Activated gamma-delta T cell treated with anti-CD3 and anti-CD28 coated beads, Interleukin-2, amount 50 U/mL, for 16 hours (primary cell): ENCODE results near the gene ROBO3.

Experiments
- DNase-seq: peaks from one replicate; pipeline ENCODE4 v3.0.0-alpha.2; 2020; ENCODE audit warnings: low read depth

The ROBO3 gene

GRCh38 chr11:124892146-124892545 lies 26.9 kb downstream of the ROBO3 start:
- no peak for DNase-seq

DNA sequence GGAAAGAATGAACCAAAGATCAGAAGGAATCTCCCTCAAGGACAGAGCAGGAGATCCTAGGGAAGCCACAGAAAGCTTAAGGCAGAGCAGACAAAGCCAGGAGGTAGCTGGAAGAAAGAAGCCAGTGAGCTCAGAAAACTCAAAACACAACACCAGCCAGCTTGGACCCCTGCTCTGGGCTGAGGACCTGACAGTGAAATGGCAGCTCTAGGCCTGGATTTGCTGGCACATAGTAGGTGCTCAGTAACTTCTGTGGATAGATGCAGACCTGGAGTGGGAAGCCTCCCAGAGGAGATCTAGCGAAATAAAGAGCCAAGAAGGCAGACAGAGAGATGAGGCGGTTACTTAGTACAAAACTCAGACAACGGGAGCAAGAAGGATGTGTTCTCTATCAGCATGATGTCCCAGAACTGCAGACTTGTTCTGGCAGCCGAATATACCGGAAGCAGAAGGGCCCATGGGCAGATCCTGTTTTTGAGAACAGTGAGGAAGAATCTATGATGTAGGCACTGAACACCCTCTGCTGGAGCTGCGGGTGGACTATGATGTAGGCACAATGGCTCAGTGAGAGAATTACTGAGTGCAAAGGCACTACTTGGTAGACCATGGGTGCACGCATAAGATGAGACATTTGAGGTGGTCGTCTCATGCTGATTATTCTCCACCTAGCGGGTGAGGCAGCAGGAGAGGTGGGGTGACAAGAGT lies 27.7 kb downstream of the ROBO3 start:
- DNase-seq, result no peak

DNA sequence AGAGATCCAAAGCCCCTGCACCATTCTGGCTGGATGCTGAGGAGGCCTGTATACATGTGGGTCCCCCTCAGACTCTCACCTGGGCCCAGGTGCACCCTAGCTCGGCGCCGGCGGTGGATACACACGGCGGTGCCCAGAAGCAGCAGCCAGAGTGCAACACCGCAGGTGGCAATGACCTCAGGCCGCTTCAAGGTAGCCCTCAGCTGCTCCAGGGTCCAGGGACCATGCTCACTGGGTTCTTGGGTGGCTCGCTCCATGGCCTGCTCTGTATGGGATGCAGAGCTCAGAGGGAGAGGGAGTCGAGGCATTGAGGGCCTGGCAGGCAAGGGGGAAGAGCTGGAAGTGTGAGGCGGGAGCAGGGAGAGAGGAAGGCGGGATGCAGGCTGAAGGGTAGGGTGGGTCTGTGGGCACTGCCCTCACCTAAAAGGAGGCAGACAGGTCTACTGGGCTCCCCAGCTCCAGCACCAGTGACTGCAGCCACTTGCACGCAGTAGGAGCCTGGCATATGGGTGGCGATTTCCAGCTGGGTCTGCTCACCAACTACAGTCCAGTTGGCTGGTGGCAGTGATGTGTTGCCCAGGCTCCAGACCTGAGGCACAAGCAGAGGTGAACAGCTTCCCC lies 28.7 kb downstream of the ROBO3 start:
- DNase-seq, result no peak

GRCh38 chr11:124894606-124895430 lies 29.6 kb downstream of the ROBO3 start:
- DNase-seq, result no peak

DNA sequence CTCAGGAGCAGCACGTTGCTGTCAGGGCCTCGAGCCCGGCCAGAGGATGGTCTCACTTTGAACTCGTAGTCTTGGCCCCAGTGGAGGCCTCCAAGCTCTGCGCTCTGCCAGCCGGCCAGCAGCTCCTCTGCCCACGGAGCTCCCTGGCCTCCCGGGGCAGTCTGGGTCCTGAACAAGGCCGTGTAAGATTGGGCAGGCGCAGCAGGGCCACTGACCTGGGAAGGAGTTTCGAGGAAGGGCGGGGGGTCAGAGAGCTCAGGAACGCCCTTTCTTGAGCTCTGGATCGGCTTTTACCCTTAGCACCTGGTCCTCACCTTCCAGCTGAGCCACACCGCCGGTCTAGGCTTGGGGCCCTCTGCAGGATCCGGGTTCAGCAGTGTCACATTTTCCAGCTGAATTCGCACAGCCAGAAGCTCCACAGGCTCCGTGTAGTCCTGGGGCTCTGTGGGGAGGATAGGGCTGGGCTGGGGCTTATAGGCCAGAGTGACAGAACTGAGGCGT lies 30.3 kb downstream of the ROBO3 start:
- DNase-seq, result no peak

GRCh38 chr11:124896071-124896750 lies 31.0 kb downstream of the ROBO3 start:
- no peak for DNase-seq

- no peak for DNase-seq
These were observed 31.7 kb downstream of the ROBO3 start for GRCh38 chr11:124896821-124897391.

DNA sequence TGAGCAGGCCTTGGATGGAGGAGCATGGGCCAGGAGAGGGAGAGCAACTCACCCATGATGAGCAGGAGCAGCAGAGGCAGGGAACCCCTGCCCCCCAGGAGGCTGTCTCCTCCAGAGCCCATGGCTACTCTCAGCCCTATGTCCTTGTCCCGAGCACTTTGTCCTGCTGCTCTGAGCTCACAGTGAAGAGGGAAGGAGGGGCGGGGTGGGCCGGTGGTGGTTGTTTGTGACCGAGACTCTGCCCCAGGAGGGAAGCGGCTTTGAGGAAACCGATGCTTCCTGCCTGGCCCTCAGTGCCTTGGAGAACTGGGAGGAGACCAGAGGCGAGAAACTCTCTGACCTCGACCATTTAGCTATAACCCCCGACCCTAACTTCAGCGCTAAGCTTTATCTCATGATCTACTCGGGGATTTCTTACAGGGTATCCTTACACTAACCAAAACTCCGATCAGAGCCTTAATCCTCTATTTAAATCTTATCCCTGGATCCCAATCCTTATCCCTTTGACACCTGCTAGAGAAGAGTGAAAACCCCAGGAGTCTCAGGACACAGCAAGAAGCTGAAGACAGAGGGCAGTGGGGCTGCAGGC lies 32.5 kb downstream of the ROBO3 start, which contains the start of gene ROBO4:
TSS of gene ROBO4 (minus strand) at position 192 of the 589 bp plus-strand sequence. CDS start at position 122, 70 bp downstream.
- DNase-seq, result no peak

DNA sequence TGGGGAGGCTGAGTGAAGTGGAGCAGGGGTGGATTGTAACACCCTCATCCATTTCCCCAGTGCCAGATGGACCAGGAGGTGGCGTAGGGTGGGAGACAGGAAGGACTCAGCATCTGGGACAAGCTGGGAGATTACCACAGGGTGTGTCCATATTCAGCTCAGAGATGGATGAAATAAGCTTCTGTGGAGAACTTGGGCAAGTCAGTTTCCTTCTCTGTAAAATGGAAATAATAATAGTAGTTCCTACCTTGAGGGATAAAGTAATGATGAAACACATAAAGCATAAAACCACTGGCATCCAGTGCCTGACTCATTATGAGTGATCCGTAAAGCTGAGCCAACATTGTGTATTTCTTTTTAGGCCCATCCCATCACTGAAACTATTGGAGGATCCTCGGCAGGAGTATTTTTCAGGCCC lies 33.0 kb downstream of the ROBO3 start:
- no peak for DNase-seq

- no peak for DNase-seq
These were observed 33.5 kb downstream of the ROBO3 start for GRCh38 chr11:124898711-124899110.

DNA sequence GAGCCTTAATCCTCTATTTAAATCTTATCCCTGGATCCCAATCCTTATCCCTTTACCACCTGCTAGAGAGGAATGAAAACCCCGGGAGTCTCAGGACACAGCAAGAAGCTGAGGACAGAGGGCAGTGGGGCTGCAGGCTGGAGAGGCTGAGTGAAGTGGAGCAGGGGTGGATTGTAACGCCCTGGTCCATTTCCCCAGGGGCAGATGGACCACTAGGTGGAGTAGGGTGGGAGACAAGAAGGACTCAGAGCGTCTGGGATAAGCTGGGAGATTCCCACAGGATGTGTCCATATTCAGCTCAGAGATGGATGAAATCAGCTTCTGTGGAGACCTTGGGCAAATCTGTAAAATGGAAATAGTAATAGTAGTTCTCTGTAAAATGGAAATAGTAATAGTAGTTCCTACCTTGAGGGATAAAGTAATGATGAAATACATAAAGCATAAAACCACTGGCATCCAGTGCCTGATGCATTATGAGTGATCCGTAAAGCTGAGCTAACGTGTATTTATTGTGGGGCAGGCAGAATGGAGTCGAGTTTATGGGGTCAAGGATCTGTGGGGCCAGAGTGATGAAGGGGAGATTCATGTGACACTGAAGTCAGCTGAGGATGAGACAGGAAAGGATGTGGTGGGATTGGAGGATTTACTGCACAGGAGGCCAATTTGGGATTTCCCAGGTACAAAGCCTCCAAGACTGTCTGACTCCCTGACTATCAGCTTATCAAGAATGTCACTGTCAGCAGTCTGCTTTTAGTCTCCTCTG lies 34.3 kb downstream of the ROBO3 start:
- DNase-seq, result no peak

GRCh38 chr11:124900464-124900863 lies 35.2 kb downstream of the ROBO3 start:
- DNase-seq, result no peak

GRCh38 chr11:124902616-124903015 lies 37.4 kb downstream of the ROBO3 start:
- no peak for DNase-seq

DNA sequence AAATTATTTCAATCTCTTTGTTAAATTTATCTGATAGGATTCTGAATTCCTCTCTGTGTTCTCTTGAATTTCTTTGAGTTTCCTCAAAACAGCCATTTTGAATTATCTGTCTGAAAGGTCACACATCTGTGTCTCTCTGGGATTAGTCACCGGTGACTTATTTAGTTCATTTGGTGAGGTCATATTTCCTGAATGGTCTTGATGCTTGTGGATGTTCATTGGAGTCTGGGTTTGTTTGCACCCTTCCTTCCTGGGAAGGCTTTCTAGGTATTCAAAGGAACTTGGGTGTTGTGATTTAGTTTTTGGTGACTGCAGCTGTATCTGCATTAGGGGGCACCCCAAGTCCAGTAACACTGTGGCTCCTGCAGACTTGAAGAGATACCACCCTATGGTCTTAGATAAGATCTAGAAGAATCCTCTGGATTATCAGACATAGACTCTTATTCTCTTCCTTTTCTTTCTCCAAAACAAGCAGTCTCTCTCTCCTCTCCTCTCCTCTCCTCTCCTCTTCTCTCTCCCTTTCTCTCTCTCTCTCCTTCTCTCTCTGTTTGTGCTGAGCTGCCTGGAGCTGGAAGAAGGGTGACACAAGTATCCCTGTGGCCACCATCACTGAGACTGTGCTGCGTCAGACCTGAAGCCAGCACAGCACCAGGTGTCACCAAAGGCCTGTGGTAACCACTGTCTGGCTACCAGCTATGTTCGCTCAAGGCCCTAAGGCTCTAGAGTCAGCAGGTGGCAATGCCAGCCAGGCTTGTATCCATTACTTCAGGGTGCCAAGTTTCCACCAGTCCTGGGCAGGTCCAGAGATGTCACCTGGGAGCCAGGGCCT lies 50.5 kb downstream of the ROBO3 start:
- DNase-seq, result no peak

DNA sequence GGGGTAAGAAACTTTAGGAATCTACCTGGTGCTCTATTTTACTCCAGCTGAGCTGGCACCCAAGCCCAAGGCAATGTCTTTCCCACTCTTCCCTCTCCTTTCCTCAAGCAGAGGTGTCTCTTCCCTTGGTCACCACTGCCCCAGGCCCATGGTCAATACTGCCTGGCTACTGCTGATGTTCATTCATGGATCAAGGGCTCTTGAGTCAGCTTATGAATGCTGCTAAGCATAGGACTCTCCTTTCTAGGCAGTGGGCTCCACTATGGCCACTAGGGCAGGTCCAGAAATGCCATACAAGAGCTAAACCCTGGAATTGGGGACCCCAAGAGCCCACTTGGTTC lies 51.1 kb downstream of the ROBO3 start:
- DNase-seq, result no peak

DNA sequence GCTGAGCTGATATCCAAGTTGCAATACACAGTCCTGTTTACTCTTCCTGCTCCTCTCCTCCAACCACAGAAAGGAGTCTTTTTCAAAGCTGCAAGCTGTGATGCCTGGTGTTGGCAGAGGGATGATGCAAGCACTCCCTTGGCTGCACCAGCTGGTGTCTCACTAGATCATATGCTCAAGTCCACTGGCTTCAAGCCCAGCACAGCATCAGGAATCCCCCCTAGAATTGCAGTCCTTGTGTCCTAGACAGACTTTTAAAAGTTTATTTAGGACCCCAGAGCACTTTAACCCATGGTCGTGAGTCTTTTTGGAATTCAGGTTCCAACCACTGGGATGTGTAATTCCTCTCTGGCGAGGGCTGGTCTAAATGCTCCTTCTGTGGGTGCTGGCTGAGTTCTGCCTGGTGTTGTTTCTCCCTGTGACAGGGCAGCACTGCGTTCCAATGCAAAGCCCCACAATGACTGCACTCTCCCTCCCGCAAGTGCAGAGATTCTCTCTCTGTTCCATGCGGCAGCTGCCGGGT lies 51.9 kb downstream of the ROBO3 start:
- no peak for DNase-seq

DNA sequence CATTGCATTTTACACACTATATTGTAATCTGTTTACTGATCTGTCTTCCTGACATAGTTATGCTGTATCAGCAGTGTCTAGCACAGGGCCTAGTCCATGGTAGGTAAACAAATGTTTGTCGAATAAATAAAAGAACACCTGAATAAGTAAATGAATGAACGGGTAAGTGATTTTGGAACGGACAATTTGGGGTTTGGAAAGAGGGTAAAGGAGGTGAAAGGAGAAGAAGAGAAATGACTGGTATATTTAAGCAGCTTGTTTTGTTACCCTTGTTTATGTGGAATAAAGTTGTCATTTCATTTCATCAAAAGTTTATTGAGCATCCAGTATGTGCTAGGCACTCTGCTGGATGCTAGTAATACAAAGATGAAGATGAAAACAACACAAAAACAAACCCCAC lies 53.7 kb downstream of the ROBO3 start, which contains the start of gene HEPN1:
TSS of gene HEPN1 (plus strand) at position 301 of the 400 bp plus-strand sequence.
- no peak for DNase-seq

GRCh38 chr11:124919898-124920297 lies 54.7 kb downstream of the ROBO3 start:
- no peak for DNase-seq

- no peak for DNase-seq
These were observed 55.1 kb downstream of the ROBO3 start for GRCh38 chr11:124920356-124920755.
